T-helper 17 cell (primary cell): ENCODE measurements around the gene ADAMTS9. TPM values are rescaled to one million over a fixed set of nuclear protein-coding genes. Genes with fewer than 3 reads are reported as not detected.

Experiments
- ATAC-seq: fragments of 150-1000 bp; cut with Tn5 transposase; 2 replicates; pipeline ENCODE4 v1.10.0; 2021; ENCODE audit warnings: mild to moderate bottlenecking, moderate library complexity
- DNase-seq, 3 donors: peaks; one replicate each; pipeline versions ENCODE4 v3.0.0 to v3.0.0-alpha.2; 2020 to 2021
- H3K9me3 ChIP-seq: one replicate; pipeline ENCODE4 v1.7.0; 2013; ENCODE audit warnings: low read length, mild to moderate bottlenecking; ENCODE audit not compliant: control insufficient read depth, poor library complexity, severe bottlenecking
- H3K27ac Mint-ChIP-seq: one replicate; pipeline ENCODE4 v1.8.0; 2022; ENCODE audit warnings: mild to moderate bottlenecking, moderate library complexity, mixed read lengths
- H3K27me3 Mint-ChIP-seq: one replicate; pipeline ENCODE4 v1.8.0; 2022; ENCODE audit warnings: mixed read lengths
- H3K36me3 Mint-ChIP-seq: one replicate; pipeline ENCODE4 v1.8.0; 2022; ENCODE audit warnings: low read depth, mixed read lengths
- H3K4me1 Mint-ChIP-seq: one replicate; pipeline ENCODE4 v1.8.0; 2022; ENCODE audit warnings: mild to moderate bottlenecking, mixed read lengths
- H3K4me3 Mint-ChIP-seq: one replicate; pipeline ENCODE4 v1.8.0; 2022; ENCODE audit warnings: mild to moderate bottlenecking, moderate library complexity, mixed read lengths
- total RNA-seq, 4 donors: library from RNA in 2 of 4; stranded (reverse) in 2 of 4; gene quantifications; one replicate each; pipeline ENCODE4 v1.2.3 and lab custom pipeline; 2022 to 2026

Gene ADAMTS9
- total RNA-seq, 2 donors from 2014 or later = not detected

GRCh38 chr3:64612916-64613526 is 74.8 kb downstream of the ADAMTS9 start:
- ATAC-seq (no peak), DNase-seq (no peak)
- no peaks in the 10 kb centered on the region for H3K36me3 Mint-ChIP-seq
- H3K4me1 Mint-ChIP-seq = no peaks in the 10 kb centered on the region
- no peak overlapping the region for H3K4me3 Mint-ChIP-seq
- no peaks in the 10 kb centered on the region for H3K27me3 Mint-ChIP-seq
- no peak overlapping the region for H3K27ac Mint-ChIP-seq
- no peaks in the 10 kb centered on the region for H3K9me3 ChIP-seq

DNA sequence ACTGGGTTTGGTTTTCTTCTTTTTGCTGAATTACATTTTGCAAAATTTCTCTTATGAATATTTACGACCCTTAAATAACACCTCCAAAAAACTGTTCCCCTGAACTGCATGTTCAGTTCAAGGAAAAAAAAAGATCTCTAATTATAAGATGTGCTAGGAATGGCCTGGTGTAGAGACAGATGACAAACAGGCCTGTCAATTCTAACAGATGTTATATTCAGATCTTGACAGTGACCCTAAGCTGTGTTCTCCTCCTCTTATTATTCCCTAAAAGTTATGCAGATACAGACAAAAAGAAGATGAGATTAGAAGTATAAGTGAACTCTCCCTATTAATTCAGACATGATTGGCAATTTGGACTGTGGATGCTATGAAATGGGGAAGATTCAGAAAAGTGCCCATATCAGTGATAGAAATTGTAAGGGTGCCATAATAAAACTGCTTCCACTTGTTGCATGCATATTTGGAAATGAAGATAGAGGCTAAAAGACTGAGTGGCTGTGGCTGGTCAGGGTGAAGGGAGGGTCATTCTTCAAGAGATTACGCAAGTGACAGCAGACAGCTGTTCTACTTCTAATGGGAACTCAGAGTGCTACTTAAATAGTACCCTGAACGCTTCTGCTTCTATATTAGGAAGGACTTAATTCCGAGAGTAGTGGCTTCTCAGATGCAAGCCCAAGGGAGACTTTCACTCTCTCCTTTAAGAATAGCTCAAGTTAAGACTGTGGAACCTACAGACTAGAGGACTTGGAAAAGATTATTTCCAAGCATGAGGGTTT is 75.5 kb downstream of the ADAMTS9 start:
- H3K9me3 ChIP-seq = no peaks in the 10 kb centered on the region
- H3K27ac Mint-ChIP-seq = no peak overlapping the region
- H3K36me3 Mint-ChIP-seq = no peaks in the 10 kb centered on the region
- ATAC-seq = no peak
- H3K4me3 Mint-ChIP-seq = no peak overlapping the region
- no peak for DNase-seq
- no peaks in the 10 kb centered on the region for H3K4me1 Mint-ChIP-seq
- H3K27me3 Mint-ChIP-seq = peaks cover under 1% of the 10 kb centered on the region

GRCh38 chr3:64608741-64609140 is 79.1 kb downstream of the ADAMTS9 start:
- Mint-ChIP-seq H3K27me3 (peaks cover 7% of the 10 kb centered on the region), H3K4me3 (no peak overlapping the region), H3K36me3 (no peaks in the 10 kb centered on the region), H3K27ac (no peak overlapping the region), H3K4me1 (no peaks in the 10 kb centered on the region)
- no peaks in the 10 kb centered on the region for H3K9me3 ChIP-seq
- ATAC-seq (no peak), DNase-seq (no peak)

DNA sequence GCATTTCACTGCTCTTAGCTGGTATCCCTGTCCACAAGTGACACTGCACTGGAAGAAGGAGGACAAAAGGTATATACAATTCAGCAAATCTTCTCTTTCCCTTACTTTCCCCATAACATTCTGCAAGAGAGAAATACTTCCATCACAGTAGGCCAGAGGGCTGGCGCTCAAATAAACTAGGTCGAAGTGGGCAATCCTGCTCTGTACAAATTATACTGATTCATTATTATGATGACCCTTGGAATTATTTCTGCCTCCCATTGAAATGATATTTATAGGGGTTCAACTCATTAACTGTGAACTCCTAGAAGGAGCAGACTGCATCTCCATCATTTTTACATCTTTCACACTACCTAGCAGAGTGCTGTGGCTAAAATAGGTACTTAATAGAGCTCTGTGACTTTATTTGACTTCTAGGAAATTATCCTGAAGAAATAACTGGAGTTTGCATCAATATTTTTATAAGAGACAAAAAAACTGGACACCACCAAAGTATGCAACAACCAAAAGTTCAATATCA is 80.7 kb downstream of the ADAMTS9 start:
- Mint-ChIP-seq H3K36me3 (no peaks in the 10 kb centered on the region), H3K27me3 (peaks cover 7% of the 10 kb centered on the region), H3K27ac (no peak overlapping the region), H3K4me1 (no peaks in the 10 kb centered on the region), H3K4me3 (no peak overlapping the region)
- DNase-seq = no peak
- no peaks in the 10 kb centered on the region for H3K9me3 ChIP-seq
- ATAC-seq = no peak

- no peaks in the 10 kb centered on the region for H3K4me1 Mint-ChIP-seq
- ATAC-seq (no peak), DNase-seq (no peak)
- no peaks in the 10 kb centered on the region for H3K36me3 Mint-ChIP-seq
- peaks cover 7% of the 10 kb centered on the region for H3K27me3 Mint-ChIP-seq
- no peak overlapping the region for H3K27ac Mint-ChIP-seq
- no peaks in the 10 kb centered on the region for H3K9me3 ChIP-seq
- no peak overlapping the region for H3K4me3 Mint-ChIP-seq
These were observed 83.5 kb downstream of the ADAMTS9 start for GRCh38 chr3:64604313-64604712.

DNA sequence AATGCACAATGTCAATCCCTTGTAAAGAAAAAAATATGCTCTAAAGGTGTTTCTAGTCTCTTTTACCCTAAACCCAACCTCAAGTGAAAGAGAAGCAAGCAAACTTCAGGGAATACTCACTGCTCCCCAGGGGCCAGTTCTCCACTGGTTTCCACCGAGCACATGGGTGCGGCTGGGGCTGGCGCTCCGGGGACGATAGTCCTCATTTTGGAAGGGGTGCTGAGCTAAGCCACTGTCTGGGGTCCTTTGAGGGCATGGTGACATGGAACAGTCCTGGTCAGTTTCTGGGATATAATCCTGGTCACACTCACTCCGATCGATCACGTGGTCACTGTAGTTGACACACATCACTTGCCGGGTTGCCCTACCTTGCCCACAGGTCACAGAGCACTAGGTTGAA is 86.0 kb downstream of the ADAMTS9 start:
- H3K4me3 Mint-ChIP-seq = no peak overlapping the region
- no peak for DNase-seq

GRCh38 chr3:64600246-64600950 is 87.4 kb downstream of the ADAMTS9 start:
- no peaks in the 10 kb centered on the region for H3K9me3 ChIP-seq
- H3K4me1 Mint-ChIP-seq = no peaks in the 10 kb centered on the region
- ATAC-seq (no peak), DNase-seq (no peak)
- no peaks in the 10 kb centered on the region for H3K27me3 Mint-ChIP-seq
- H3K4me3 Mint-ChIP-seq = no peak overlapping the region
- no peaks in the 10 kb centered on the region for H3K36me3 Mint-ChIP-seq
- no peak overlapping the region for H3K27ac Mint-ChIP-seq

More for the DNA sequence above, 86.0 kb downstream of the ADAMTS9 start:
- no peaks in the 10 kb centered on the region for H3K9me3 ChIP-seq
- Mint-ChIP-seq H3K27me3 (peaks cover 2% of the 10 kb centered on the region), H3K27ac (no peak overlapping the region), H3K36me3 (no peaks in the 10 kb centered on the region), H3K4me1 (no peaks in the 10 kb centered on the region)
- ATAC-seq = no peak

DNA sequence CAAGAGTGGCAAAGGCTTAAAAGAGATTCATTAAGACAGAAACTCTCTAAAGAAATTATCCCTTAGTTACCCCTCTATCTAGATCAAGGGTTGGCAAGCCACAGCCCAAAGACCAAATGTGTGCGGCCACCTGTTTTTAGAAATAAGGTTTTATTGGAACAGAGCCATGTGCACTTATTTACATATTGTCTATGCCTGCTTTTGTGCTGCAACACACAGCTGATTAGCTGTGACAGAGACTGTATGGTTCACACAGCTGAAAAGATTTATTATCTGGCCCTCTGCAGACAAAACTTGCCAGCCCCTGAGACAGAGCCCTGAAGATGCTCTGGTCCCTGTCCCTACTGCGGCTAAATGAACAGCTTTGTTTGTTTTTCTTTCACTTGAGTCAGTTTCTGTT is 88.1 kb downstream of the ADAMTS9 start:
- H3K27ac Mint-ChIP-seq = no peak overlapping the region
- no peaks in the 10 kb centered on the region for H3K27me3 Mint-ChIP-seq

GRCh38 chr3:64595253-64595694 is 92.5 kb downstream of the ADAMTS9 start:
- Mint-ChIP-seq H3K36me3 (no peaks in the 10 kb centered on the region), H3K4me3 (no peak overlapping the region), H3K27me3 (no peaks in the 10 kb centered on the region), H3K27ac (no peak overlapping the region), H3K4me1 (no peaks in the 10 kb centered on the region)
- DNase-seq (no peak), ATAC-seq (no peak)
- no peaks in the 10 kb centered on the region for H3K9me3 ChIP-seq

More for the DNA sequence above, 88.1 kb downstream of the ADAMTS9 start:
- H3K36me3 Mint-ChIP-seq = no peaks in the 10 kb centered on the region
- no peak for DNase-seq
- ATAC-seq = no peak
- no peaks in the 10 kb centered on the region for H3K4me1 Mint-ChIP-seq
- H3K4me3 Mint-ChIP-seq = no peak overlapping the region
- H3K9me3 ChIP-seq = no peaks in the 10 kb centered on the region

- Mint-ChIP-seq H3K4me1 (no peaks in the 10 kb centered on the region), H3K4me3 (no peak overlapping the region), H3K27me3 (no peaks in the 10 kb centered on the region), H3K27ac (no peak overlapping the region), H3K36me3 (no peaks in the 10 kb centered on the region)
- DNase-seq (no peak), ATAC-seq (no peak)
- no peaks in the 10 kb centered on the region for H3K9me3 ChIP-seq
These were observed 93.7 kb downstream of the ADAMTS9 start for GRCh38 chr3:64594134-64594533.

DNA sequence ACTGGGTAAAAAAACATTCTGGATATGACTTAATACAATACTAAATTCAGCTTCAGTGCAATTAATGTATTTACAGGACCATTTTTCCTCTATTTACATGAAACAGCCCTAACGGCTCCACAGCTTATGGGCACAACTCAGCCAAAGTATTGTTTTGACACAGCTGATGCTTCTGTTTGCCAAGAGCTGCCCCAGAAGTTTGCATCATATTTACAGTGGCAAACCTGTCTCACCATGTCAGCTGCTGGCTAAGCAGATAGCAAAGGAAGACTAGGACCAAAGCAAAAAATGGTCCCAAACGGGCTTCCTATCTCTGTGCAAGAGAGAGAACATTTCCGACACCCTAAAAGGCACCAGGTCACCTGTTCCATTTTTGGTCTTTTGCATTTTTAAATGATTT is 94.5 kb downstream of the ADAMTS9 start:
- H3K9me3 ChIP-seq = no peaks in the 10 kb centered on the region
- Mint-ChIP-seq H3K27ac (no peak overlapping the region), H3K4me1 (no peaks in the 10 kb centered on the region), H3K36me3 (no peaks in the 10 kb centered on the region), H3K4me3 (no peak overlapping the region), H3K27me3 (no peaks in the 10 kb centered on the region)
- DNase-seq (no peak), ATAC-seq (no peak)

DNA sequence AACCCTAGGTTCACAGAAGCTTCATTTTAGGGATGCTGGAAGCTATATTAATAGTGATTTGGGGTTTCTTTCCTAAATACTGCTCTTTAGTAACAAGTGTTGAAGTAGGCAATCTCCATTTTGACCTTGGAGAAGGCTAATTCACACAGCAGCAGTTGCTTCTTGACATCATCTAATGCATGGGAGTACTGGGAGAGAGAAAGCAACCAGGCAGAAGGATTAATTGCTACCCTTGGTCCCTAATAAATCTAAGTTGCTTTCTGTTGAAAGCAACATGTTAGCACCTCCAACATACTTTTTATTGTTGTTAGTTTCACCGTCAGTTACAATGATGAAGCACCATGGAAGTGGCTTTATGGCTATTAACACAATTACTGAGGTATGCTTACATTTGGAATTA is 96.2 kb downstream of the ADAMTS9 start:
- H3K9me3 ChIP-seq = no peaks in the 10 kb centered on the region
- ATAC-seq = no peak
- no peak for DNase-seq
- H3K4me1 Mint-ChIP-seq = no peaks in the 10 kb centered on the region
- no peaks in the 10 kb centered on the region for H3K36me3 Mint-ChIP-seq
- H3K27me3 Mint-ChIP-seq = peaks cover 1% of the 10 kb centered on the region
- no peak overlapping the region for H3K27ac Mint-ChIP-seq
- no peak overlapping the region for H3K4me3 Mint-ChIP-seq

- ATAC-seq = no peak
- Mint-ChIP-seq H3K4me3 (no peak overlapping the region), H3K27ac (no peak overlapping the region), H3K4me1 (no peaks in the 10 kb centered on the region), H3K27me3 (peaks cover 17% of the 10 kb centered on the region), H3K36me3 (no peaks in the 10 kb centered on the region)
- H3K9me3 ChIP-seq = no peaks in the 10 kb centered on the region
- DNase-seq = no peak
These were observed 99.4 kb downstream of the ADAMTS9 start for GRCh38 chr3:64588380-64588779.
